Measurements from ENCODE around the gene IL17B.

IL17B gene

GRCh38 chr5:149344151-149344550, 34.9 kb downstream of the IL17B start:
- Histone ChIP-seq H3K4me3 (no peak overlapping the region), H3K27ac (peak overlapping the region in 8 of 21 experiments; percentile 11 to 90 (median 88))

- peak overlapping the region in 1 of 21 experiments; percentile 46 for H3K27ac ChIP-seq
- H3K4me3 ChIP-seq, result no peak overlapping the region
Observed at GRCh38 chr5:149341876-149342275, 37.2 kb downstream of the IL17B start.

GRCh38 chr5:149340920-149341319, 38.2 kb downstream of the IL17B start:
- H3K27ac ChIP-seq, result peak overlapping the region in 1 of 21 experiments; percentile 46

DNA sequence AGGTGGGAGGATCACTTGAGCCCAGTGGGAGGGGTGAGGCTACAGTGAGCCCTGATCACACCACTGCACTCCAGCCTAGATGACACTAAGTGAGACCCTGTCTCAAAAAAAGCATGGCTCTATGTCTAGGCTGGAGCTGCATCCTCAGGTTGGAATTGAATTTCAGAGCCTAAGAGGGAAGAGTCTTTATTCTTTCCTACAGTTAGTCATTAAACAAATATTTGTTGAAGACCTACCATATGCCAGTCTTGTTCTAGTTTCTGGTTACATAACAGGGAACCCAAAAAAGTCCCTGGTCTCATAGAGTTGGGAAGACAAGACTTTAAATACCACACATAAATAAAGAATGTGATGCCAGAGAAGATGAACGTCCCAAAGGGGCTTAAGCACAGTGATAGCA, 40.7 kb downstream of the IL17B start:
- H3K4me3 ChIP-seq, result no peak overlapping the region
- peak overlapping the region in 1 of 21 experiments; percentile 30 for H3K27ac ChIP-seq

More at GRCh38 chr5:149340920-149341319, 38.2 kb downstream of the IL17B start:
- H3K4me3 ChIP-seq, result no peak overlapping the region

DNA sequence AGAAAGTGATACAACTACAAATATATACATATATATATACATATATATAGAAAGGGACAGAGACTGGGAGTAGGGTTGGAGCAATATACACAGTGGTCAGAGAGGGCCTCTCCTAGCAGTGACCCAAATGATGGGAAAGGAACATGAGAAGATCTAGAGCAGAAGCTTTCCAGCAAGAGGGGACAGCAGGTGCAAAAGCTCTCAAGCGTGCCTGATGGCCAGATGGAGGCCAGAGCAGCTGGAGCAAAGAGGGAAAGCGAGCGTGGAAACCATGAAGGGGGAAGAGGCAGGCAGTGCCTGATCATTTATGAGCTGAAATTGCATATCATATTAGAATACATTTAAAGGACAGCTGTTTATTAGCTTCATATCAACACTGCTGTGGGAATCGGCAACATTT, 41.4 kb downstream of the IL17B start:
- no peak overlapping the region for H3K4me3 ChIP-seq
- H3K27ac ChIP-seq, result peak overlapping the region in 1 of 21 experiments; percentile 30

- H3K27ac ChIP-seq, result peak overlapping the region in 10 of 21 experiments; percentile 3 to 73 (median 30)
- H3K4me3 ChIP-seq, result no peak overlapping the region
Observed at GRCh38 chr5:149333711-149334443, 45.2 kb downstream of the IL17B start.

- Histone ChIP-seq H3K27ac (no peak overlapping the region), H3K4me3 (no peak overlapping the region)
Observed at GRCh38 chr5:149328177-149328576, 50.9 kb downstream of the IL17B start.

DNA sequence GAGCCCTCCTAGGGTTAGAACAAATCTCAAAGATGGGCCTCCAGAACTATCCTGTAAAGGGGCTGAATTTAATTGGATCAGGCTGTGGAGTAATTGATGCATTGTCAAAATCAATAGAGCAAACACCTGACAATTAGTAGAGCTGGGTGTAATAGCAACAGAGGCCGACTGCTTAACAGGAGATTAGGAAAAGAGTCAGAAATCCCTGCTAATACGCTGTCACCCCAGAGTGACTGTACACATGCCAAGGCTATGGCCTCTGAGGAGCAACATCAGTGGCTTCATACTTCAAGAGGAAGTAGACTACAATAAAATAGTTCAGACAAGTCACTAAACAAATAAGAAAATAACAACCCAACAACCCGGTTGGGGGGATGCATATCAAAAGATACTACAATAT, 52.5 kb downstream of the IL17B start:
- H3K27ac ChIP-seq, result no peak overlapping the region
- H3K4me3 ChIP-seq, result no peak overlapping the region

GRCh38 chr5:149325894-149326293, 53.2 kb downstream of the IL17B start:
- H3K27ac ChIP-seq, result peak overlapping the region in 3 of 21 experiments; percentile 5 to 42 (median 24)
- no peak overlapping the region for H3K4me3 ChIP-seq

- Histone ChIP-seq H3K4me3 (no peak overlapping the region), H3K27ac (peak overlapping the region in 11 of 21 experiments; percentile 1 to 48 (median 26))
Observed at GRCh38 chr5:149325166-149325735, 53.8 kb downstream of the IL17B start.

- Histone ChIP-seq H3K4me3 (no peak overlapping the region), H3K27ac (peak overlapping the region in 10 of 21 experiments; percentile 1 to 60 (median 29))
Observed at GRCh38 chr5:149324641-149325040, 54.5 kb downstream of the IL17B start.

Measured in skin epidermis (tissue), 12 donors.